A549 (cell line): ENCODE measurements around the gene SIAH2. TPM values are rescaled to one million over a fixed set of nuclear protein-coding genes. Genes with fewer than 3 reads are reported as not detected.

Experiments
- ATAC-seq, 2 experiments: fragments of 200-7000 bp in 1 of 2; fragments of >200 bp in 1 of 2; cut with Nextera tagmentation in 1 of 2; cut with Tn5 transposase in 1 of 2; 3 replicates each; pipeline versions ENCODE4 v1.8.0 to v1.9.1; 2018 to 2020; ENCODE audit warnings: mild to moderate bottlenecking in 1 of 2, moderate library complexity in 1 of 2
- CTCF ChIA-PET: fragments of 300-600 bp; sonication (Branson Sonifier 250); formaldehyde crosslinking; extraction: SDS; loops from one replicate; lab custom pipeline; 2021; ENCODE audit warnings: antibody characterized with exemption, inconsistent platforms; lab: Yijun Ruan, JAX
- POLR2A ChIA-PET: fragments of 350-600 bp; formaldehyde crosslinking; extraction: SDS; loops from one replicate; lab custom pipeline; 2021; ENCODE audit warnings: antibody characterized with exemption, inconsistent platforms; lab: Yijun Ruan, JAX
- DNase-seq, 2 experiments: peaks; one replicate each; pipeline versions ENCODE4 v3.0.0 to v3.0.0-alpha.2; 2011 to 2016; ENCODE audit warnings: low read depth in 1 of 2, low spot score in 1 of 2
- FAIRE-seq: peaks from 2 replicates; lab custom pipeline; 2011; peaks lifted over from hg19 to GRCh38; lab: Jason Lieb, UNC
- H3K27ac ChIP-seq, 2 experiments: fragments of >200 bp; sonication (Bioruptor Twin); formaldehyde crosslinking; 3 replicates each; pipeline ENCODE4 v1.5.1; 2016 to 2017
- H3K4me1 ChIP-seq: fragments of >200 bp; sonication (Bioruptor Twin); formaldehyde crosslinking; 3 replicates; pipeline ENCODE4 v1.6.1; 2016
- H3K4me2 ChIP-seq: fragments of >200 bp; sonication (Bioruptor Twin); formaldehyde crosslinking; 3 replicates; pipeline ENCODE4 v1.6.1; 2016
- H3K4me3 ChIP-seq: fragments of >200 bp; sonication (Bioruptor Twin); formaldehyde crosslinking; 3 replicates; pipeline ENCODE4 v1.5.1; 2016
- H3K9me3 ChIP-seq: fragments of >200 bp; sonication (Bioruptor Twin); formaldehyde crosslinking; 3 replicates; pipeline ENCODE4 v1.6.1; 2016
- BHLHE40 ChIP-seq: IDR thresholded peaks from 2 replicates; pipeline ENCODE4 v1.6.1; 2012; ENCODE audit warnings: low read depth, low read length, inconsistent platforms
- EHF ChIP-seq: fragments of 250-450 bp; sonication (Bioruptor Pico); IDR thresholded peaks from 2 replicates; pipeline ENCODE4 v1.5.0; 2020; ENCODE audit warnings: mild to moderate bottlenecking
- ESRRA ChIP-seq: fragments of 150-350 bp; IDR thresholded peaks from 2 replicates; pipeline ENCODE4 v1.6.1; 2014; ENCODE audit warnings: mild to moderate bottlenecking, low read length, borderline replicate concordance
- FOSB ChIP-seq: fragments of 250-450 bp; sonication (Bioruptor Pico); IDR thresholded peaks from 2 replicates; pipeline ENCODE4 v1.5.0; 2020; ENCODE audit warnings: mild to moderate bottlenecking, moderate library complexity
- HOXB5 ChIP-seq: fragments of 250-450 bp; sonication (Bioruptor Pico); IDR thresholded peaks from 2 replicates; pipeline ENCODE4 v1.5.0; 2020; ENCODE audit warnings: mild to moderate bottlenecking, moderate library complexity
- JUN ChIP-seq, 2 experiments: fragments of >200 bp; sonication (Bioruptor Twin); formaldehyde crosslinking; IDR thresholded peaks; 2 replicates in 1 of 2; 3 replicates in 1 of 2; pipeline ENCODE4 v1.6.1; 2016 to 2017
- MAFK ChIP-seq: fragments of 450-650 bp; IDR thresholded peaks from 2 replicates; pipeline ENCODE4 v1.6.1; 2014; ENCODE audit not compliant: partially characterized antibody
- MYC ChIP-seq: IDR thresholded peaks from 2 replicates; pipeline ENCODE4 v1.6.1; 2012; ENCODE audit warnings: mild to moderate bottlenecking, inconsistent platforms, low read length, improper control_type of control experiment, borderline replicate concordance
- NFE2L2 ChIP-seq: fragments of 150-350 bp; conservative IDR thresholded peaks from 2 replicates; pipeline ENCODE4 v1.6.1; 2014; ENCODE audit warnings: low read length
- NPAS2 ChIP-seq: fragments of 250-450 bp; sonication (Bioruptor Pico); IDR thresholded peaks from 2 replicates; pipeline ENCODE4 v1.8.0; 2022; ENCODE audit warnings: mild to moderate bottlenecking, moderate library complexity, borderline replicate concordance
- RCOR1 ChIP-seq: fragments of 150-350 bp; IDR thresholded peaks from 2 replicates; pipeline ENCODE4 v1.6.1; 2014; ENCODE audit warnings: antibody characterized with exemption, low read length, low read depth
- RFX5 ChIP-seq: fragments of 450-650 bp; IDR thresholded peaks from 2 replicates; pipeline ENCODE4 v1.7.1; 2014; ENCODE audit warnings: antibody characterized with exemption, mild to moderate bottlenecking, moderate library complexity
- RNF2 ChIP-seq: fragments of 200-600 bp; sonication (generic); IDR thresholded peaks from 2 replicates; pipeline ENCODE4 v1.6.1; 2016; ENCODE audit warnings: low read depth, mild to moderate bottlenecking, antibody characterized with exemption, moderate library complexity, borderline replicate concordance
- TP53 ChIP-seq: fragments of 250-450 bp; sonication (Bioruptor Pico); IDR thresholded peaks from 2 replicates; pipeline ENCODE4 v1.5.0; 2021; ENCODE audit warnings: mild to moderate bottlenecking, moderate library complexity
- ZFP36 ChIP-seq: fragments of 450-650 bp; IDR thresholded peaks from 2 replicates; pipeline ENCODE4 v1.6.1; 2014; ENCODE audit warnings: borderline replicate concordance; ENCODE audit not compliant: partially characterized antibody
- ZSCAN20 ChIP-seq: fragments of 250-450 bp; sonication (Bioruptor Pico); IDR thresholded peaks from 2 replicates; pipeline ENCODE4 v1.8.0; 2022; ENCODE audit warnings: mild to moderate bottlenecking, moderate library complexity
- WGBS: methylation state at CpG from one replicate; pipeline ENCODE4 v1.1.6; 2017; ENCODE audit errors: missing lambda C conversion rate; 5-methylcytosine and 5-hydroxymethylcytosine counted together
- polyA plus RNA-seq, 4 experiments: library from polyadenylated mRNA; depleted of rRNA in 3 of 4; stranded (reverse); fragments of >200 nt; fragmentation: RNase III in 1 of 4; extraction: RNeasy Plus Mini Kit Qiagen cat#74134 plus additional on column Dnase treatment in 1 of 4; gene quantifications; 2 replicates in 3 of 4; 3 replicates in 1 of 4; pipeline ENCODE4 v1.2.3, GENCODE V29; 2011 to 2017
- TF ChIP-seq, protein P1 (sequence below): fragments of 250-450 bp; sonication (Bioruptor Pico); IDR thresholded peaks from 2 replicates; pipeline ENCODE4 v1.5.0; 2021; ENCODE audit warnings: mild to moderate bottlenecking, moderate library complexity, borderline replicate concordance
- TF ChIP-seq, protein P2 (sequence below): fragments of >200 bp; sonication (Bioruptor Twin); formaldehyde crosslinking; IDR thresholded peaks from 2 replicates; pipeline ENCODE4 v1.6.1; 2016
- TF ChIP-seq, protein P3 (sequence below): fragments of 150-350 bp; IDR thresholded peaks from 2 replicates; pipeline ENCODE4 v1.6.1; 2014; ENCODE audit warnings: low read depth, mild to moderate bottlenecking, low read length
- TF ChIP-seq, protein P4 (sequence below): fragments of >200 bp; sonication (Bioruptor Twin); formaldehyde crosslinking; IDR thresholded peaks from 3 replicates; pipeline ENCODE4 v1.6.1; 2016
- TF ChIP-seq, protein P5 (sequence below): fragments of 450-650 bp; IDR thresholded peaks from 2 replicates; pipeline ENCODE4 v1.6.1; 2014; ENCODE audit warnings: antibody characterized with exemption
- TF ChIP-seq, protein P6 (sequence below): fragments of 250-450 bp; sonication (Bioruptor Pico); IDR thresholded peaks from 2 replicates; pipeline ENCODE4 v1.5.0; 2020; ENCODE audit warnings: low read depth, mild to moderate bottlenecking, moderate library complexity

Gene SIAH2
- polyA plus RNA-seq, 2 of the 4 experiments (the other 2 are of a cell fraction): 11.4 to 24.8 TPM

DNA sequence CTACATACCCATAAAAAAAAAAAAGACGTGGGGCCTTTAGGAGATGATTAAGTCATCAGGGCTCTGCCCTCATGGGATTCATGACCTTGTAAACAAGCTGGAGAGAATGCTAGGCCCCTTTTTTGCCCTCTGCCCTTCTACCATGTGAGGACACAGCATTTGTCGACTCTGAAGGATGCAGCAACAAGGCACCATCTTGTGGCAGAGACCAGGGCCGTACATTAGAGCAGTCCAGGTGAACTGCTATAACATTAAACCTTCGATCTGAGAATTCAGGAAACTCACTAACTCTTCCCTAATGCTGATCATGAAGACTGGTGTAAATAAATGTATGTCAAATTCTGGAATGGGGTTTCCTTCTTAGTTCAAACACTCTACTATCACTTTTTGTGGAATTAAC, 30.7 kb upstream of the SIAH2 start:
- CTCF ChIA-PET: interaction anchor here (0.6 to 1.8 kb wide), 4 partner anchors 9 to 293 kb away, joined by 3 to 5 read pairs (median 3); no protein-coding TSS in a partner anchor
- TF ChIP-seq, protein P1, sequence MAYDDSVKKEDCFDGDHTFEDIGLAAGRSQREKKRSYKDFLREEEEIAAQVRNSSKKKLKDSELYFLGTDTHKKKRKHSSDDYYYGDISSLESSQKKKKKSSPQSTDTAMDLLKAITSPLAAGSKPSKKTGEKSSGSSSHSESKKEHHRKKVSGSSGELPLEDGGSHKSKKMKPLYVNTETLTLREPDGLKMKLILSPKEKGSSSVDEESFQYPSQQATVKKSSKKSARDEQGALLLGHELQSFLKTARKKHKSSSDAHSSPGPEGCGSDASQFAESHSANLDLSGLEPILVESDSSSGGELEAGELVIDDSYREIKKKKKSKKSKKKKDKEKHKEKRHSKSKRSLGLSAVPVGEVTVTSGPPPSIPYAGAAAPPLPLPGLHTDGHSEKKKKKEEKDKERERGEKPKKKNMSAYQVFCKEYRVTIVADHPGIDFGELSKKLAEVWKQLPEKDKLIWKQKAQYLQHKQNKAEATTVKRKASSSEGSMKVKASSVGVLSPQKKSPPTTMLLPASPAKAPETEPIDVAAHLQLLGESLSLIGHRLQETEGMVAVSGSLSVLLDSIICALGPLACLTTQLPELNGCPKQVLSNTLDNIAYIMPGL: no peak
- TF ChIP-seq, protein P2, sequence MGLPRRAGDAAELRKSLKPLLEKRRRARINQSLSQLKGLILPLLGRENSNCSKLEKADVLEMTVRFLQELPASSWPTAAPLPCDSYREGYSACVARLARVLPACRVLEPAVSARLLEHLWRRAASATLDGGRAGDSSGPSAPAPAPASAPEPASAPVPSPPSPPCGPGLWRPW: no peak
- FAIRE-seq: no peak
- POLR2A ChIA-PET: no interaction called here
- DNase-seq: no peak
- 54% methylated on average over 4 of the region's 4 CpGs for WGBS
- ATAC-seq: no peak
- Histone ChIP-seq H3K27ac (no peak overlapping the region), H3K9me3 (no peaks in the 10 kb centered on the region), H3K4me2 (no peak overlapping the region), H3K4me1 (peaks cover 3% of the 10 kb centered on the region; the same call in 1 of the 3 replicates), H3K4me3 (no peak overlapping the region)

DNA sequence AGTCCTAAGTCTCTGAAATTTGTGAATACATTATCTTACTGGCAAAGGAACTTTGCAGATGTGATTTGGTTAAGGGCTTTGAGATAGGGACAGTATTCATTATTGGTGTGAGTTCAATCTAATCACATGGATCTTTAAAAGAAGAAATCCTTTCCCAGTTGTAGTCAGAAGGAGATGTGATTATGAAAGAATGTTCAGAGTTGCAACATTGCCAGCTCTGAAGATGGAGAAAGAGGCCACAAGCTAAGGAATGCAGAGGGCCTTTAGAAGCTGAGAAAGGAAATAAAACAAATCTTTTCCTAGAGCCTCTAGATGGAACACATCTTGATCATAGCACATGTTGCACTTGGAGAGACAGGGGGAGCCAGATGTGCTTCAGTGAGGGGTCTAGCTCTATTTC, 27.7 kb upstream of the SIAH2 start:
- no peaks in the 10 kb centered on the region for H3K9me3 ChIP-seq
- no peaks in the 10 kb centered on the region for H3K4me1 ChIP-seq
- DNase-seq (no peak), ATAC-seq (no peak), FAIRE-seq (no peak)
- CTCF ChIA-PET: interaction anchor here (1.1 to 5.8 kb wide), 6 partner anchors 15 to 357 kb away, joined by 3 to 47 read pairs (median 4); no protein-coding TSS in a partner anchor
- TF ChIP-seq MYC: no peak
- TF ChIP-seq RCOR1: no peak
- TF ChIP-seq, protein P3, sequence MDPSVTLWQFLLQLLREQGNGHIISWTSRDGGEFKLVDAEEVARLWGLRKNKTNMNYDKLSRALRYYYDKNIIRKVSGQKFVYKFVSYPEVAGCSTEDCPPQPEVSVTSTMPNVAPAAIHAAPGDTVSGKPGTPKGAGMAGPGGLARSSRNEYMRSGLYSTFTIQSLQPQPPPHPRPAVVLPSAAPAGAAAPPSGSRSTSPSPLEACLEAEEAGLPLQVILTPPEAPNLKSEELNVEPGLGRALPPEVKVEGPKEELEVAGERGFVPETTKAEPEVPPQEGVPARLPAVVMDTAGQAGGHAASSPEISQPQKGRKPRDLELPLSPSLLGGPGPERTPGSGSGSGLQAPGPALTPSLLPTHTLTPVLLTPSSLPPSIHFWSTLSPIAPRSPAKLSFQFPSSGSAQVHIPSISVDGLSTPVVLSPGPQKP: no peak
- TF ChIP-seq, protein P4, sequence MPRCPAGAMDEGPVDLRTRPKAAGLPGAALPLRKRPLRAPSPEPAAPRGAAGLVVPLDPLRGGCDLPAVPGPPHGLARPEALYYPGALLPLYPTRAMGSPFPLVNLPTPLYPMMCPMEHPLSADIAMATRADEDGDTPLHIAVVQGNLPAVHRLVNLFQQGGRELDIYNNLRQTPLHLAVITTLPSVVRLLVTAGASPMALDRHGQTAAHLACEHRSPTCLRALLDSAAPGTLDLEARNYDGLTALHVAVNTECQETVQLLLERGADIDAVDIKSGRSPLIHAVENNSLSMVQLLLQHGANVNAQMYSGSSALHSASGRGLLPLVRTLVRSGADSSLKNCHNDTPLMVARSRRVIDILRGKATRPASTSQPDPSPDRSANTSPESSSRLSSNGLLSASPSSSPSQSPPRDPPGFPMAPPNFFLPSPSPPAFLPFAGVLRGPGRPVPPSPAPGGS: no peak
- TF ChIP-seq, protein P5, sequence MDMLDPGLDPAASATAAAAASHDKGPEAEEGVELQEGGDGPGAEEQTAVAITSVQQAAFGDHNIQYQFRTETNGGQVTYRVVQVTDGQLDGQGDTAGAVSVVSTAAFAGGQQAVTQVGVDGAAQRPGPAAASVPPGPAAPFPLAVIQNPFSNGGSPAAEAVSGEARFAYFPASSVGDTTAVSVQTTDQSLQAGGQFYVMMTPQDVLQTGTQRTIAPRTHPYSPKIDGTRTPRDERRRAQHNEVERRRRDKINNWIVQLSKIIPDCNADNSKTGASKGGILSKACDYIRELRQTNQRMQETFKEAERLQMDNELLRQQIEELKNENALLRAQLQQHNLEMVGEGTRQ: no peak
- TF ChIP-seq EHF (CRISPR knock-in tag): no peak
- no peak for TF ChIP-seq ESRRA
- no peak for TF ChIP-seq NFE2L2
- no peak for TF ChIP-seq JUN (IDR thresholded peaks at IDR 0.05)
- no peak for TF ChIP-seq RFX5
- TF ChIP-seq, protein P6, sequence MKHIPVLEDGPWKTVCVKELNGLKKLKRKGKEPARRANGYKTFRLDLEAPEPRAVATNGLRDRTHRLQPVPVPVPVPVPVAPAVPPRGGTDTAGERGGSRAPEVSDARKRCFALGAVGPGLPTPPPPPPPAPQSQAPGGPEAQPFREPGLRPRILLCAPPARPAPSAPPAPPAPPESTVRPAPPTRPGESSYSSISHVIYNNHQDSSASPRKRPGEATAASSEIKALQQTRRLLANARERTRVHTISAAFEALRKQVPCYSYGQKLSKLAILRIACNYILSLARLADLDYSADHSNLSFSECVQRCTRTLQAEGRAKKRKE (CRISPR knock-in tag): no peak
- no peak for TF ChIP-seq TP53
- TF ChIP-seq MAFK: no peak
- TF ChIP-seq ZFP36: no peak
- TF ChIP-seq HOXB5 (CRISPR knock-in tag): no peak
- no peak overlapping the region for H3K4me2 ChIP-seq
- H3K4me3 ChIP-seq: no peak overlapping the region
- POLR2A ChIA-PET: no interaction called here
- H3K27ac ChIP-seq: no peak overlapping the region

DNA sequence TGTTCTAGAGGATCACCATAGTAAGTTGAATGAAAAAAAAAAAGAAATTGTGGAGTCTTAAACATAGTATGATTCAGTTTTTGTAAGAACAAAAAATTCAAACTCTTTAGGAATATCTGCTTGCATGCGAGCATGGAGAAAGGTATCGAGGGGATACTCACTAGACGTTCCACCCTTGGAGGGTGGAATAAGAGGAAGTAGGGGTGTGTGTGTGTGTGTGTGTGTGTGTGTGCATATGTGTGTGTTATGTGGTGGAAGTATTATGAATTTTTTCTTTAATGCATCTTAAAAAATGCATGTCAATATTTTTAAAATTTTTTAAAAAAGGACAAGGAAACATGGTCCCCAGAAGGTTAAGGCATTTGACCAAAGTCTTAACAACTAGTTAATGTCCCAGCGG, 26.5 kb upstream of the SIAH2 start:
- 71% methylated on average over 4 of the region's 4 CpGs for WGBS
- TF ChIP-seq NPAS2 (no peak), MAFK (no peak), ZSCAN20 (CRISPR knock-in tag) (no peak), FOSB (CRISPR knock-in tag) (no peak), RNF2 (no peak), BHLHE40 (no peak)
- TF ChIP-seq, protein P1: no peak
- no peak for ATAC-seq
- no peak for DNase-seq
- H3K9me3 ChIP-seq: no peaks in the 10 kb centered on the region
- ChIA-PET CTCF (interaction anchor here (0.9 to 5.8 kb wide), 5 partner anchors 11 to 74 kb away, joined by 3 to 47 read pairs (median 19); no protein-coding TSS in a partner anchor), POLR2A (interaction anchor here (1.0 kb wide), 1 partner anchor 26 kb away, joined by 3 read pairs; no protein-coding TSS in a partner anchor)
- H3K4me3 ChIP-seq: no peak overlapping the region
- no peak for FAIRE-seq
- no peak overlapping the region for H3K27ac ChIP-seq
- H3K4me2 ChIP-seq: no peak overlapping the region
- H3K4me1 ChIP-seq: no peaks in the 10 kb centered on the region
